ENCODE data around the gene BTBD8.

BTBD8 gene

DNA sequence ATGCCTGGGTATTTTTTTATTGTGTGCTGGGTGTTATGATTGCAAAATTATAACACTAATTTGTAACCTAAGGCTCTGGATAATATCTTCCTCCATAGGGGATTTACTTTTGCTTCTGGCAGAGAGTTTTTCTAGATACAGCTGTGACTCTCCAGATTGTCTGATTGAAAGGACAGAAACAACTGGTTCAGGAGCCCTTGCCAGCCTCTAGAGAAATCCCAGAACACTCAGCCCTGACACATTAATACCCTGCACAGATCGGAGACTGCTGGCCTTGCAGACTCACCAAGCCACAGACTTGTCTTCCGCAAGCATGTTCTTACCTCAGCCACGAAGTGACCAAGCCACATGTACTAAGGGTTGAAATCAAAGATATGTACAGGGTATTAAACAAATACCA is 148.3 kb downstream of the BTBD8 start:
- no peak overlapping the region for H3K4me3 Mint-ChIP-seq
- H3K9me3 Mint-ChIP-seq = no peaks in the 10 kb centered on the region
- H3K4me1 Mint-ChIP-seq (ENCODE audit: low read depth in 2 of 2) = no peaks in the 10 kb centered on the region
- H3K27me3 Mint-ChIP-seq = peaks cover 0 to 7% of the 10 kb centered on the region in 2 donors
- H3K27ac Mint-ChIP-seq = no peak overlapping the region
- ATAC-seq (replicated peaks) = no peak
- DNase-seq = no peak
- no peaks in the 10 kb centered on the region for H3K36me3 Mint-ChIP-seq (ENCODE audit: insufficient read depth)

DNA sequence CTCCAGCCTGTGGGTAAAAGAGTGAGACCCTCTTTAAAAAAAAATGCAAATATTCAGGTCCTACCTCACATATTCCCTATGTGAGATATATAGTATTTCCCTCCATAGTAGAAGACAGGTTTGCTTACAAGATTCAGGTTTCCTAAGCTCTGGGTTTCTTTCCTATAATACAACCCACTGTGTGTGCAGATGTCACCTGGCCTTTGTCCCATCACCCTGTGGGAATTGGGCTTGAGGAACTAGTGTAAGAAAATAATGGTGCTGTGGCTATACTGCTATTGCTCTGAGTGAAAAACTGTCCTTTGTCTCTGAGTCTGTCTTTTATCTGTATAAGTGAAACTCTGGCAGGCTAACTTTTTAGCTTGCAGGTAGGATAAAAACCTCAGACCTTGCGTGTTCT is 150.6 kb downstream of the BTBD8 start:
- Mint-ChIP-seq H3K9me3 (no peaks in the 10 kb centered on the region), H3K36me3 (ENCODE audit: insufficient read depth) (no peaks in the 10 kb centered on the region), H3K4me3 (no peak overlapping the region), H3K4me1 (ENCODE audit: low read depth in 2 of 2) (no peaks in the 10 kb centered on the region), H3K27me3 (peaks cover 8 to 11% of the 10 kb centered on the region in 2 donors), H3K27ac (no peak overlapping the region)
- no peak for ATAC-seq (replicated peaks)
- DNase-seq = no peak

Data from effector memory CD8-positive, alpha-beta T cell (primary cell).